ENCODE results near the gene TXNL1. TPM values are rescaled to one million over a fixed set of nuclear protein-coding genes. Genes with fewer than 3 reads are reported as not detected.
A peak's percentile ranks its signal among the peaks of the same experiment; 100 is the strongest.

Gene TXNL1
- total RNA-seq, 1 donor = 32.9 TPM

DNA sequence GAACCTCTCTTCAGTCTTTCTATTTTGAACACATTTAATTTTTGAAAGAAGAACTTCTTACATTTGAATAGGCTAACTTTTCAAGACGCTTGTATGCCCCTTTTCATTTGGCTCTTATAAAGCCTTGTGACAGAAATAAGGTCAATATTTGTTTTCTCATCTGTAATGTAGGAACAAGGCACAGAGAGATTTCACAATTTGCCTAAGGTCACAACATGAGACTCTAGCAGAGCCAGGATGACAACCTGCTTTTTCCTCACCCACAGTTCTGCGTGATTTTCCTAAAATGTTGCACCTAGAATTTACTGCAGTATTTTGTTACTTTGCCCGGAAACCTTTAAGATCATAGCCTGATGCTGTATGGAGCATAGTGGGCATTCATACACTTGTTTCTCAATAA is 67.4 kb downstream of the TXNL1 start:
- H3K27me3 ChIP-seq (ENCODE audit: insufficient read depth, low read length) = no peaks in the 10 kb centered on the region
- H2AFZ ChIP-seq (ENCODE audit: low read length) = no peak overlapping the region
- no peaks in the 10 kb centered on the region for H3K9me3 ChIP-seq (ENCODE audit: low read depth, low read length)
- H3K79me2 ChIP-seq (ENCODE audit: insufficient read depth, low read length) = no peaks in the 10 kb centered on the region
- no peak overlapping the region for H3K4me2 ChIP-seq (ENCODE audit: insufficient read depth, low read length)
- H3K4me1 ChIP-seq (ENCODE audit: insufficient read depth, low read length) = peaks cover 9% of the 10 kb centered on the region
- H3K36me3 ChIP-seq (ENCODE audit: insufficient read depth, low read length) = no peaks in the 10 kb centered on the region
- H3K4me3 ChIP-seq (ENCODE audit: insufficient read depth, low read length) = no peak overlapping the region
- H4K20me1 ChIP-seq (ENCODE audit: insufficient read depth, low read length) = no peaks in the 10 kb centered on the region
- TF ChIP-seq, protein P1, sequence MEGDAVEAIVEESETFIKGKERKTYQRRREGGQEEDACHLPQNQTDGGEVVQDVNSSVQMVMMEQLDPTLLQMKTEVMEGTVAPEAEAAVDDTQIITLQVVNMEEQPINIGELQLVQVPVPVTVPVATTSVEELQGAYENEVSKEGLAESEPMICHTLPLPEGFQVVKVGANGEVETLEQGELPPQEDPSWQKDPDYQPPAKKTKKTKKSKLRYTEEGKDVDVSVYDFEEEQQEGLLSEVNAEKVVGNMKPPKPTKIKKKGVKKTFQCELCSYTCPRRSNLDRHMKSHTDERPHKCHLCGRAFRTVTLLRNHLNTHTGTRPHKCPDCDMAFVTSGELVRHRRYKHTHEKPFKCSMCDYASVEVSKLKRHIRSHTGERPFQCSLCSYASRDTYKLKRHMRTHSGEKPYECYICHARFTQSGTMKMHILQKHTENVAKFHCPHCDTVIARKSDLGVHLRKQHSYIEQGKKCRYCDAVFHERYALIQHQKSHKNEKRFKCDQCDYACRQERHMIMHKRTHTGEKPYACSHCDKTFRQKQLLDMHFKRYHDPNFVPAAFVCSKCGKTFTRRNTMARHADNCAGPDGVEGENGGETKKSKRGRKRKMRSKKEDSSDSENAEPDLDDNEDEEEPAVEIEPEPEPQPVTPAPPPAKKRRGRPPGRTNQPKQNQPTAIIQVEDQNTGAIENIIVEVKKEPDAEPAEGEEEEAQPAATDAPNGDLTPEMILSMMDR (IDR thresholded peaks at IDR 0.05; ENCODE audit: extremely low read depth, low read depth, low read length) = no peak
- DNase-seq (ENCODE audit: insufficient read length, low spot score, missing footprints) = no peak
- no peak overlapping the region for H3K27ac ChIP-seq (ENCODE audit: low read depth, low read length)

DNA sequence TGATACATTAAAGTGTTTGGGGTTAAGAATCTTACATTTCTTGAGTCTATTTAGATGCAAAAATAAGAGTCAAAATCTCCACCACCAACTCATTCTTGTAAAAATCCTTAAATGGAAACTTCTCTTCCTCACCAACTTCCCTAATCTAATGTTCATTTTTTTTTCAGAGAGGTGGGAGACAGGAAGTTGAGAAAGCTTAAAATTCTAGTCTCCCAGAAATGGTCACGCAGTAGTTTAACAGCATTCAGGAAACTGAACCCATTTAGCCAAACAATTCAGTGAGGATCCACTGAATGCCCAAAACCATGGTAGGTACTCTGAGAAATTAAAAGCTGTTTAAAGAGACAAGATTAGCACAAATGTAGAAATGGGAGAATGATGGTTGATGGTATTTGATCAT is 69.0 kb downstream of the TXNL1 start:
- Histone ChIP-seq H3K4me3 (ENCODE audit: insufficient read depth, low read length) (no peak overlapping the region), H3K27me3 (ENCODE audit: insufficient read depth, low read length) (no peaks in the 10 kb centered on the region), H3K4me1 (ENCODE audit: insufficient read depth, low read length) (peaks cover 15% of the 10 kb centered on the region), H3K4me2 (ENCODE audit: insufficient read depth, low read length) (no peak overlapping the region), H3K79me2 (ENCODE audit: insufficient read depth, low read length) (no peaks in the 10 kb centered on the region), H3K36me3 (ENCODE audit: insufficient read depth, low read length) (no peaks in the 10 kb centered on the region), H3K27ac (ENCODE audit: low read depth, low read length) (no peak overlapping the region), H2AFZ (ENCODE audit: low read length) (no peak overlapping the region), H4K20me1 (ENCODE audit: insufficient read depth, low read length) (no peaks in the 10 kb centered on the region), H3K9me3 (ENCODE audit: low read depth, low read length) (no peaks in the 10 kb centered on the region)
- TF ChIP-seq, protein P1 (IDR thresholded peaks at IDR 0.05; ENCODE audit: extremely low read depth, low read depth, low read length) = no peak
- DNase-seq (ENCODE audit: insufficient read length, low spot score, missing footprints) = no peak

DNA sequence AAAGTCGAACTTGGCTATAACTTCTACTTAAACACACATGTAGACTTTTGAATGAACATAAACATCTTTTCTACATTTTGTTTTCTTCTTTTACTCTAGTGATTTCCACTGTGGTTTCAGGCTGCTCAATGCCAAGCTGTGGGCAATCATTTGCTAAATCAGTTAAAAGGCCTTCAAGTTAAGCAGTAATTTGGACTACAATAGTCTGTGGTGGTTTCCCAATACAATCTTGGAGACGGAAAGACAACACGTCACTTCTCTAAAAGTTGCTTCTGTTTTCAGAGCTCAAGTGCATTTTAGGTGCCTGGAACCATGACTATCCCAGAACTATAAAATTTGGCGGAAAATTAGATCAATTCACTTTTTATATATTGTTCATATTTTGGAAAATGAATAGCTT is 69.4 kb downstream of the TXNL1 start:
- TF ChIP-seq, protein P1 (IDR thresholded peaks at IDR 0.05; ENCODE audit: extremely low read depth, low read depth, low read length) = no peak
- peaks cover 14% of the 10 kb centered on the region for H3K4me1 ChIP-seq (ENCODE audit: insufficient read depth, low read length)
- H3K4me2 ChIP-seq (ENCODE audit: insufficient read depth, low read length) = no peak overlapping the region
- no peak overlapping the region for H3K4me3 ChIP-seq (ENCODE audit: insufficient read depth, low read length)
- no peaks in the 10 kb centered on the region for H4K20me1 ChIP-seq (ENCODE audit: insufficient read depth, low read length)
- no peaks in the 10 kb centered on the region for H3K36me3 ChIP-seq (ENCODE audit: insufficient read depth, low read length)
- no peaks in the 10 kb centered on the region for H3K79me2 ChIP-seq (ENCODE audit: insufficient read depth, low read length)
- peak; percentile 68 for DNase-seq (ENCODE audit: insufficient read length, low spot score, missing footprints)
- no peaks in the 10 kb centered on the region for H3K9me3 ChIP-seq (ENCODE audit: low read depth, low read length)
- H3K27ac ChIP-seq (ENCODE audit: low read depth, low read length) = no peak overlapping the region
- no peak overlapping the region for H2AFZ ChIP-seq (ENCODE audit: low read length)
- H3K27me3 ChIP-seq (ENCODE audit: insufficient read depth, low read length) = no peaks in the 10 kb centered on the region

DNA sequence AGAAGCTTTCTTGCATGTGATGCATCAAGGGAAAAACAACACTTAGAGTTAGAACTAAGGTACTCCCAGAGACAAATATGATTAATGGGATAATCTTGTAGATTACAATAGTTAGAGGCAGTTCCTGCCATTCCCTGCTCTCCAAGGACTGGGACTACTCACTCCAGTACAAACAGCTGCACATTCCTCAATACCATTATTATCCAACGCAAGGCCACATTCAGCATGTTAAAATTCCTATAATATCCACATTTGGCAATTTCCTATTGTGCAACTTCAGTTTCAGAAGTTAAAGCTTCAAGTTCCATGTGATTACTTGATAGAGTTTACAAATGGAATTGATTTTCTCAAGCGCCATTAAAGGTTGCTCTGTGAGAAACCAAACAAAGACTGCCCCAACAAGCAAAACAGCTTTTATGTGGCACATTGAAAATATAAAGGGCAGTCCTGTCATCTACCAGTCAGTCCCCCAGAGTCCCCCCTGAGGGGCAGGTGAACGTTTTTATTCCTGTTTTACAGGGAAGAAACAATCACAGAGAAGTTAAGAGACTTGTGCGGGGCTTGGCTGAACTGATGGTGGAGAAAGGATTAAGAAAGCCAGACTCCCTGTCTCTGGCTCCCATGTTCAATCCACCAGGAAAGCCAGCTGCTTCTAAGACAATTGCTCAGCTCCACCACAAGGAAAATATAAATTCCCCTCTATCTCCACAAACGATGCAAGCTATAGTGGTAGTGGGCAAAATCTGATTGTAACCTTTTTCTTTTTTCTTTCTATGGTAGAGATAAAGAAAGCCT is 72.6 kb downstream of the TXNL1 start:
- no peak overlapping the region for H3K4me3 ChIP-seq (ENCODE audit: insufficient read depth, low read length)
- H3K27me3 ChIP-seq (ENCODE audit: insufficient read depth, low read length) = no peaks in the 10 kb centered on the region
- H3K27ac ChIP-seq (ENCODE audit: low read depth, low read length) = peak overlapping the region; percentile 2
- peak; percentile 93 for DNase-seq (ENCODE audit: insufficient read length, low spot score, missing footprints)
- H3K36me3 ChIP-seq (ENCODE audit: insufficient read depth, low read length) = no peaks in the 10 kb centered on the region
- no peaks in the 10 kb centered on the region for H4K20me1 ChIP-seq (ENCODE audit: insufficient read depth, low read length)
- H2AFZ ChIP-seq (ENCODE audit: low read length) = peak overlapping the region; percentile 7
- TF ChIP-seq, protein P1 (IDR thresholded peaks at IDR 0.05; ENCODE audit: extremely low read depth, low read depth, low read length) = no peak
- peaks cover 14% of the 10 kb centered on the region for H3K4me1 ChIP-seq (ENCODE audit: insufficient read depth, low read length)
- H3K4me2 ChIP-seq (ENCODE audit: insufficient read depth, low read length) = peak overlapping the region; percentile 9
- H3K9me3 ChIP-seq (ENCODE audit: low read depth, low read length) = no peaks in the 10 kb centered on the region
- H3K79me2 ChIP-seq (ENCODE audit: insufficient read depth, low read length) = no peaks in the 10 kb centered on the region
